AG04450 (cell line): ENCODE measurements around the gene SLC5A9. TPM values are rescaled to one million over a fixed set of nuclear protein-coding genes. Genes with fewer than 3 reads are reported as not detected.

Experiments
- CTCF ChIA-PET: fragments of 300-600, 350-600 bp; formaldehyde crosslinking; extraction: SDS; loops from one replicate; lab custom pipeline; 2022; ENCODE audit warnings: antibody characterized with exemption, inconsistent platforms; lab: Charles Lee
- POLR2A ChIA-PET: fragments of 350-600 bp; formaldehyde crosslinking; extraction: SDS; loops from one replicate; lab custom pipeline; 2021; ENCODE audit warnings: antibody characterized with exemption, inconsistent platforms; lab: Yijun Ruan, JAX
- DNase-seq: peaks from one replicate; pipeline ENCODE4 v3.0.0-alpha.2; 2011; ENCODE audit warnings: low read depth, low spot score
- H3K27ac ChIP-seq: one replicate; pipeline ENCODE4 v1.5.1; 2012; ENCODE audit warnings: low read depth, low read length, control low read depth
- H3K27me3 ChIP-seq: one replicate; pipeline ENCODE4 v1.6.0; 2012; ENCODE audit warnings: low read length; ENCODE audit not compliant: control insufficient read depth, insufficient read depth
- H3K4me3 ChIP-seq: 2 replicates; pipeline ENCODE4 v1.5.1; 2011; ENCODE audit warnings: mild to moderate bottlenecking, low read depth, low read length, control low read depth
- H3K9me3 ChIP-seq: 2 replicates; pipeline ENCODE4 v1.5.1; 2012; ENCODE audit warnings: low read length; ENCODE audit not compliant: control insufficient read depth, insufficient read depth
- polyA plus RNA-seq: library from polyadenylated mRNA; depleted of rRNA; stranded (reverse); fragments of >200 nt; gene quantifications from 2 replicates; pipeline ENCODE4 v1.2.3, GENCODE V29; 2011
- TF ChIP-seq, protein P1 (sequence below): IDR thresholded peaks from 2 replicates; pipeline ENCODE4 v1.5.1; 2011; ENCODE audit warnings: low read depth, low read length, control low read depth, inconsistent platforms

SLC5A9 gene
- polyA plus RNA-seq, 1 experiment = not detected

DNA sequence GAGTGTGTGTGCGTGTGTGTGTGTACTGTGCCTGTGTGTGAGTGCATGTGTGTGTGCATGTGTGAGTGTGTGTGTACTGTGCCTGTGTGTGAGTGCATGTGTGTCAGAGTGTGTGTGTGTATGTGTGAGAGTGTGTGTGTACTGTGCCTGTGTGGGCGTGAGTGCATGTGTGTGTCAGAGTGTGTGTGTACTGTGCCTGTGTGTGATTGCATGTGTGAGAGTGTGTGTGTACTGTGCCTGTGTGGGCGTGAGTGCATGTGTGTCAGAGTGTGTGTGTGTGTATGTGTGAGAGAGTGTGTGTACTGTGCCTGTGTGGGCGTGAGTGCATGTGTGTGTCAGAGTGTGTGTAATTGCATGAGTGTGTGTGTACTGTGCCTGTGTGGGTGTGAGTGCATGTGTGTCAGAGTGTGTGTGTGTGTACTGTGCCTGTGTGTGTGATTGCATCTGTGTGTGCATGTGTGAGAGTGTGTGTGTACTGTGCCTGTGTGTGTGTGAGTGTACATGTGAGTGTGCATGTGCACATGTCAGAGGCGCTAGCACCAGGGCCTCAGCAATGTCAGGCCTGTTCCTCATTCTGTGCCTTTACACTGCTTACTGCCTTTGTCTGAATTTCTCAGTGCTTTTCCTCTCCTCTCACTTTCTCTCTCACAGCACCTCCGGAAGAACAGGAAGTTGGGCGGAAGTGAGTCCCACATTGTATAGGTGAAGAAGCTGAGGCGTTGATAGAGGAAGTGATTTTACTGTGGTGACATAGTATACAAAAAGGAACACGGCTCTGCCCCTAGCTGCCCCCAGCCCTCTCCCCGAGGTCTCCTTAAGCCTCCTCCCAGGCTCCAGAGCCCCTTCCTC, 4.9 kb downstream of the SLC5A9 start:
- H3K27me3 ChIP-seq = no peaks in the 10 kb centered on the region
- H3K27ac ChIP-seq = no peak overlapping the region
- no peaks in the 10 kb centered on the region for H3K9me3 ChIP-seq
- ChIA-PET CTCF (no interaction called here), POLR2A (no interaction called here)
- no peak overlapping the region for H3K4me3 ChIP-seq
- TF ChIP-seq, protein P1, sequence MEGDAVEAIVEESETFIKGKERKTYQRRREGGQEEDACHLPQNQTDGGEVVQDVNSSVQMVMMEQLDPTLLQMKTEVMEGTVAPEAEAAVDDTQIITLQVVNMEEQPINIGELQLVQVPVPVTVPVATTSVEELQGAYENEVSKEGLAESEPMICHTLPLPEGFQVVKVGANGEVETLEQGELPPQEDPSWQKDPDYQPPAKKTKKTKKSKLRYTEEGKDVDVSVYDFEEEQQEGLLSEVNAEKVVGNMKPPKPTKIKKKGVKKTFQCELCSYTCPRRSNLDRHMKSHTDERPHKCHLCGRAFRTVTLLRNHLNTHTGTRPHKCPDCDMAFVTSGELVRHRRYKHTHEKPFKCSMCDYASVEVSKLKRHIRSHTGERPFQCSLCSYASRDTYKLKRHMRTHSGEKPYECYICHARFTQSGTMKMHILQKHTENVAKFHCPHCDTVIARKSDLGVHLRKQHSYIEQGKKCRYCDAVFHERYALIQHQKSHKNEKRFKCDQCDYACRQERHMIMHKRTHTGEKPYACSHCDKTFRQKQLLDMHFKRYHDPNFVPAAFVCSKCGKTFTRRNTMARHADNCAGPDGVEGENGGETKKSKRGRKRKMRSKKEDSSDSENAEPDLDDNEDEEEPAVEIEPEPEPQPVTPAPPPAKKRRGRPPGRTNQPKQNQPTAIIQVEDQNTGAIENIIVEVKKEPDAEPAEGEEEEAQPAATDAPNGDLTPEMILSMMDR = no peak
- DNase-seq = no peak

DNA sequence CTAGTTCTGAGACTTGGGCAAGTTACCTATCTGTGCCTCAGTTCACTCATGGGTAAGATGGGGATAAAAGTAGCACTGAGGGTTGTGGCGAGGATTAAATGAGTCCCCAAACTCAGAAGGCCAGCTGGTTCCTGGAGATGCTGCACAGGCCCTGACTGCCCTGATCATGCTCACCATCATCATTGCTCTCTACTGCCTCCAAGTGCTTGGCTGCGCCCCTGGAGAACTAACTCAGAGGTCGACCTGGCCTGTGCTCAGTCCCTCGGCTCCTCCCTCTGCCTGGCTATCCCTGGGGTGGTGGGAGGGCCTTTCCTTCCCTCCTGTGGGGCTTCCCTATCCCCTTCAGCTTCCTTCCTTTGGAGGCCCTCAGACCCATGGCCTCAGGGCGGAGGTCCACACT, 5.6 kb downstream of the SLC5A9 start:
- no peak overlapping the region for H3K27ac ChIP-seq

DNA sequence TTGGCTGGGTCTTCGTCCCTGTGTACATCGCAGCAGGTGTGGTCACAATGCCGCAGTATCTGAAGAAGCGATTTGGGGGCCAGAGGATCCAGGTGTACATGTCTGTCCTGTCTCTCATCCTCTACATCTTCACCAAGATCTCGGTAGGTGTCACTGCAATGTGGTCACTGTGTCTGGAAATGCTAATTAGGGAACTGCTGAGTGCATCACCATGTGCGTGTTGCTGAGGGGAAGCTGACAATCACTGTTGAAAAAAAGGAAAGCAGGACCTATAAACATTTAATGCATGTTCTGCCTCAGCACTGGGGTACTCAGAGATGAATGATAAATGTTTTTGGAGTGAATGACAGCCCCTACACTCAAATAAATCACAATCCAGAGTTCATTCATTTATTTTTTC, 6.8 kb downstream of the SLC5A9 start:
- Histone ChIP-seq H3K27me3 (no peaks in the 10 kb centered on the region), H3K4me3 (no peak overlapping the region), H3K27ac (no peak overlapping the region), H3K9me3 (no peaks in the 10 kb centered on the region)
- POLR2A ChIA-PET = no interaction called here
- no peak for DNase-seq
- CTCF ChIA-PET = no interaction called here
- TF ChIP-seq, protein P1 = no peak

More for the DNA sequence above, 5.6 kb downstream of the SLC5A9 start:
- TF ChIP-seq, protein P1 = no peak
- Histone ChIP-seq H3K9me3 (no peaks in the 10 kb centered on the region), H3K4me3 (no peak overlapping the region), H3K27me3 (no peaks in the 10 kb centered on the region)
- POLR2A ChIA-PET = no interaction called here
- CTCF ChIA-PET = no interaction called here
- no peak for DNase-seq

DNA sequence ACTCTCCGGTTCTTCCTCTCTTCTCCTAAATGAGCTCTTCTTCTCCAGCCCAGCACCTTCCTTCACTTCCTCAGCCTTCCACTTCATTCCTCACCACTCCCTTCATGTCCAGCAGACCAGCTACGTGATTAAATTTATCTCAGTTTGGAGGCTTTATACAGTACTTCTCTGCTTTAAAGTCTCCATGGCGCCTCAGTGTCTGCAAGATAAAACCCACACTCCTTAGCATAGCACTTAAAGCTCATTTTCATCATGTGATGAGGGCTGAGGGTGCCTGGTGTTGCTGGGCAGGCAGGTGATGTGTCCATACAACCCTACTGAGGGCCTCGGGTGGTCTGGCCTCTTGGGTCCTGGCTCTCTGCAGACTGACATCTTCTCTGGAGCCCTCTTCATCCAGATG, 7.7 kb downstream of the SLC5A9 start:
- Histone ChIP-seq H3K4me3 (no peak overlapping the region), H3K27me3 (no peaks in the 10 kb centered on the region), H3K27ac (no peak overlapping the region), H3K9me3 (no peaks in the 10 kb centered on the region)
- ChIA-PET CTCF (no interaction called here), POLR2A (no interaction called here)
- no peak for DNase-seq
- TF ChIP-seq, protein P1 = no peak

DNA sequence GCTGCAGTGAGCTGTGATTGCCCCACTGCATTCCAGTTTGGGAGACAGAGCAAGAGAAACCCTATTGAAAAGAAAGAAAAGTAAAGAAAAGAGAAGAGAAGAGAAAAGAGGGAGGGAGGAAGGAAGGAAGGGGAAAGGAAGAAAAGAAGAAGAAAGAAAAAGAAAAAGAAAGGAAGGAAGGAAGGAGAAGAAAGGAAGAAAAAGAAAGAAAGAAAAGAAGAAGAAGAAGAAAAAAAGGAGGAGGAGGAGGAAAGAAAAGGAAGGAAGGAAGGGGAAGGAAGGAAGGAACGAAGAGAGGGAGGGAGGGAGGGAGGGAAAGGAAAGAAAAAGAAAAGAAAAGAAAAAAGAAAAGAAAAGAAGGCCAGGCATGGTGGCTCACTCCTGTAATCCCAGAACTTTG, 10.2 kb downstream of the SLC5A9 start:
- POLR2A ChIA-PET = no interaction called here
- DNase-seq = no peak
- TF ChIP-seq, protein P1 = no peak
- no peaks in the 10 kb centered on the region for H3K27me3 ChIP-seq
- no peaks in the 10 kb centered on the region; the same call in 1 of the 2 replicates for H3K9me3 ChIP-seq
- no peak overlapping the region for H3K27ac ChIP-seq
- CTCF ChIA-PET = no interaction called here
- no peak overlapping the region for H3K4me3 ChIP-seq
